GM15510 (cell line): Measurements from ENCODE around the gene IMMT.

ENCODE experiments used
- POLR2A ChIP-seq: IDR thresholded peaks from 3 replicates; pipeline ENCODE4 v1.6.1; 2011; ENCODE audit warnings: borderline replicate concordance; ENCODE audit not compliant: insufficient read length; ENCODE audit errors: extremely low read depth

Gene IMMT

GRCh38 chr2:86213699-86214502, 18.6 kb upstream of the IMMT start:
- TF ChIP-seq POLR2A, result no peak

DNA sequence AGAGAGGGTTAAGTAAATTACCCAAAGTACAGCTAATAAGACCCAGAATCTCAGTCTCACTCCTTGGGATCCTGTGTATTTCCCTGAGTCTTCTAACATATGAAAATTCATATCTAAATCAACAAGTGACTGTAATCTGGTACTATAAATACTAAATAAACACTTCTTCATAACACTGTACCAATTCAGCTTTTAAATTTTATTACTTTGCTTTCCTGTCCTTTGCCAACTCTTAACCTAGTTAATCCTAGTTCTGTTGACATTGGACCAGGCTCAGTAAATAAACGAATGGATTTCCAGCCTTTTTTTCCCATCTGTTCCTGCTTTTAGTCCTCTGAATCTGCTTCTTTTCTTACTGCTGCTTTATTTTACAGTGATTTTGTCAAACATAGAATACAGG, 17.8 kb upstream of the IMMT start:
- no peak for TF ChIP-seq POLR2A

- TF ChIP-seq POLR2A, result no peak
Measured at GRCh38 chr2:86211796-86212188, 16.5 kb upstream of the IMMT start.

GRCh38 chr2:86211033-86211795, 16.0 kb upstream of the IMMT start:
- TF ChIP-seq POLR2A, result no peak

GRCh38 chr2:86204458-86204857, 9.2 kb upstream of the IMMT start:
- TF ChIP-seq POLR2A, result no peak

GRCh38 chr2:86203614-86204013, 8.4 kb upstream of the IMMT start:
- no peak for TF ChIP-seq POLR2A

DNA sequence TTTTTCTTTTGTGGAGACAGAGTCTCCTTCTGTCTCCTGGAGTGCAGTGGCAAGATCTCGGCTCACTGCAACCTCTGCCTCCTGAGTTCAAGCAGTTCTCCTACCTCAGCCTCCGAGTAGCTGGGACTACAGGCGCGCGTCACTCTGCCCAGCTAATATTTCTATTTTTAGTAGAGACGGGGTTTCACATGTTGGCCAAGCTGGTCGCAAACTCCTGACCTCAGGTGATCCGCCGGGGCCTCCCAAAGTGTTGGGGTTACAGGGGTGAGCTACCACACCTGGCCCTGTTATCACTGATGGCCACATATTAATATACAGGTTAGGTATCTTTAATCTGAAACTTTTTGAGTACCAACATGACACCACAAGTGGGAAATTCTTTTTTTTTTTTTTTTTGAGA, 7.4 kb upstream of the IMMT start:
- TF ChIP-seq POLR2A, result no peak

GRCh38 chr2:86202336-86202692, 7.1 kb upstream of the IMMT start:
- TF ChIP-seq POLR2A, result no peak

GRCh38 chr2:86201671-86202335, 6.5 kb upstream of the IMMT start:
- TF ChIP-seq POLR2A, result no peak

DNA sequence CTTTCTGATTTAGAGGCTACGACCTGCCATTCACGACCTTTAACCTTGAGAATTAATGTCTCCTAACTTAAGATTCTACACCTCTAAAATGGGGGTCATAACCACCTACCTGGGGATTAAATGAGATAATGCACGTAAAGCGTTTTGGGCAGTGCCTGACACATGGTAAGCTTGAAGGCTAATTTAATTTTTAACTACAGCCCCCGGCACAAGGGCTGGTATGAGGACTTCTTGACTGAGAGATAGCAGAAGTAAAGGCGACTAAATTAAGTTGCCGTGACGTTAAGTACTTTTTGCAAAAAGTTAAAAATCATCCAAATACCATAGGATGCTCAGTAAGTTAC, 4.5 kb upstream of the IMMT start:
- TF ChIP-seq POLR2A, result no peak

DNA sequence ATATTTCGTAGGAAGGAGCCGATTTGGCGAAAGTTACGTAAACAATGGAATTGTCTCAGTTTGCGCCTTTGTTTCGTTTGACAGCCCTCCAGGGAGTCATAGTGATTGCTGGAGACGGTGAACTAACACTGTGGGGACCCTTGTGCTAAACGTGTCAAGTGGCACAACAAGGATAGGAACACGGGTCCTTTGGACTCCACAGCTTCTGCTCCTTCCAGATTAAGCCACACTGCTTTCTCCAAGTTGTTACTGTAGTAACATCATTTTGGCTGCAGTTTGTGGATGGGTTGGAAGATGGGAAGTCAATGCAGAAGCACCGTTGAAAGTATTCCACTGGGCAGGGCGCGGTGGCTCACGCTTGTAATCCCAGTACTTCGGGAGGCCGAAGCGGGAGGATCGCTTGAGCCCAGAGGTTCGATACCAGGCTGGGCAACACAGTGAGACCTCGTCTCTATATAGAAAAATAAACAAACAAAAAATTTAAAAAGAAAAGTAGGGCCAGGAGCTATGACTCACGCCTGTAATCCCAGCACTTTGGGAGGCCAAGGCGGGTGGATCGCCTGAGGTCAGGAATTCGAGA, 636 bp upstream of the IMMT start:
- no peak for TF ChIP-seq POLR2A

- TF ChIP-seq POLR2A, result no peak
Measured at GRCh38 chr2:86194751-86195054, 559 bp downstream of the IMMT start.

GRCh38 chr2:86193901-86194567, 1.2 kb downstream of the IMMT start:
- no peak for TF ChIP-seq POLR2A

- TF ChIP-seq POLR2A, result no peak
Measured at GRCh38 chr2:86189782-86190416, 5.4 kb downstream of the IMMT start.
